Transverse colon (tissue), 4 donors: ENCODE results near the gene LRRIQ3.

Experiments
- CTCF ChIP-seq, 5 experiments: fragments of 200-600 bp in 3 of 5; fragments of 450-650 bp in 2 of 5; sonication (generic) in 3 of 5; IDR thresholded peaks; 1 replicate in 2 of 5; 2 replicates in 3 of 5; pipeline ENCODE4 v1.5.1; 2016 to 2017; ENCODE audit warnings: antibody characterized with exemption in 5 of 5, inconsistent platforms in 3 of 5, mild to moderate bottlenecking in 2 of 5, moderate library complexity in 1 of 5
- POLR2A ChIP-seq: fragments of 450-650 bp; IDR thresholded peaks from one replicate; pipeline ENCODE4 v1.6.1; 2016; ENCODE audit warnings: antibody characterized with exemption, mild to moderate bottlenecking, moderate library complexity
- POLR2AphosphoS5 ChIP-seq, 3 donors: sonication (generic); formaldehyde crosslinking; IDR thresholded peaks; one replicate each; pipeline ENCODE4 v1.6.1; 2016; ENCODE audit warnings: antibody characterized with exemption in 3 of 3

- TF ChIP-seq POLR2A (no peak), CTCF (IDR thresholded peaks at IDR 0.05) (no peak), POLR2AphosphoS5 (IDR thresholded peaks at IDR 0.05) (no peak)
Observed at GRCh38 chr1:74038042-74038441, 159.9 kb downstream of the LRRIQ3 start.
